Activated T-helper 17 cell treated with anti-CD3 and anti-CD28 coated beads, Interleukin-2, amount 50 U/mL, for 72 hours (primary cell): ENCODE measurements around the gene CCDC73. TPM values are rescaled to one million over a fixed set of nuclear protein-coding genes. Genes with fewer than 3 reads are reported as not detected.
A peak's percentile ranks its signal among the peaks of the same experiment; 100 is the strongest.

ENCODE experiments used
- ATAC-seq: fragments of 150-1000 bp; cut with Tn5 transposase; replicated peaks from 2 replicates; pipeline ENCODE4 v1.10.0; 2021; ENCODE audit warnings: mild to moderate bottlenecking, moderate library complexity
- H3K27ac Mint-ChIP-seq: one replicate; pipeline ENCODE4 v1.8.0; 2022; ENCODE audit warnings: mixed read lengths
- H3K27me3 Mint-ChIP-seq: one replicate; pipeline ENCODE4 v1.8.0; 2022; ENCODE audit warnings: mixed read lengths
- H3K36me3 Mint-ChIP-seq: one replicate; pipeline ENCODE4 v1.8.0; 2022; ENCODE audit warnings: low read depth, mild to moderate bottlenecking, mixed read lengths
- H3K4me1 Mint-ChIP-seq: one replicate; pipeline ENCODE4 v1.8.0; 2022; ENCODE audit warnings: mixed read lengths
- H3K4me3 Mint-ChIP-seq: one replicate; pipeline ENCODE4 v1.8.0; 2022; ENCODE audit warnings: mild to moderate bottlenecking, mixed read lengths
- H3K9me3 Mint-ChIP-seq: one replicate; pipeline ENCODE4 v1.8.0; 2022; ENCODE audit warnings: mixed read lengths
- total RNA-seq, 2 donors: library from RNA; stranded (reverse); gene quantifications; one replicate each; pipeline ENCODE4 v1.2.3, GENCODE V29; 2022

CCDC73 gene
- total RNA-seq, 2 donors from 2014 or later, result 0.09 TPM; not detected in 1

- no peak for ATAC-seq
- no peaks in the 10 kb centered on the region for H3K9me3 Mint-ChIP-seq
- H3K27ac Mint-ChIP-seq, result no peak overlapping the region
- no peaks in the 10 kb centered on the region for H3K4me1 Mint-ChIP-seq
- no peak overlapping the region for H3K4me3 Mint-ChIP-seq
- no peaks in the 10 kb centered on the region for H3K36me3 Mint-ChIP-seq
- H3K27me3 Mint-ChIP-seq, result peaks cover 11% of the 10 kb centered on the region
These were observed 89.0 kb downstream of the CCDC73 start for GRCh38 chr11:32705309-32706033.

GRCh38 chr11:32704775-32705174 is 89.7 kb downstream of the CCDC73 start:
- no peaks in the 10 kb centered on the region for H3K36me3 Mint-ChIP-seq
- H3K27me3 Mint-ChIP-seq, result peaks cover 6% of the 10 kb centered on the region
- H3K4me1 Mint-ChIP-seq, result no peaks in the 10 kb centered on the region
- no peaks in the 10 kb centered on the region for H3K9me3 Mint-ChIP-seq
- H3K27ac Mint-ChIP-seq, result no peak overlapping the region
- ATAC-seq, result no peak
- H3K4me3 Mint-ChIP-seq, result no peak overlapping the region

DNA sequence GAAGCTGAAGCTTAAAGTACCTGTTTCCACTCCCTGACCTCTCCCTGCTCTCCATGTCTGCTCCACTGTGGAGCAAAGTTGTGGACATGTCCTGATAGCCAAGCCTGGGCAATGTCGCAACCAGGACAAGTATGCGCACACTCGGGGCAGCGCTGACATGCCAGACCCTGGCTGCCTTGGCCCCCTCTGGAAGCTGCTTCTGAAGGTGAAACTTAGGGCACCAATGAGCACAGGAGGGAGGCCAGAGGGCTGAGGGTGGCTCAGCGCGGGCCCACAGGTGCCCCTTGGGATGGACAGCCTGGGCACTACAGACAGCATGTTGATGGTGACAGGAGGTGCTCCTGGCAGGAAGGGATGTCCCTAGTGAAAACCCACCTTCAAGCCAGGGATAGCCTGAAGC is 90.2 kb downstream of the CCDC73 start:
- no peak for ATAC-seq
- no peaks in the 10 kb centered on the region for H3K9me3 Mint-ChIP-seq

GRCh38 chr11:32701616-32702015 is 92.8 kb downstream of the CCDC73 start:
- Mint-ChIP-seq H3K9me3 (no peaks in the 10 kb centered on the region), H3K4me3 (no peak overlapping the region), H3K4me1 (no peaks in the 10 kb centered on the region), H3K36me3 (no peaks in the 10 kb centered on the region), H3K27ac (no peak overlapping the region), H3K27me3 (peaks cover 7% of the 10 kb centered on the region)
- ATAC-seq, result no peak

More for the DNA sequence above, 90.2 kb downstream of the CCDC73 start:
- Mint-ChIP-seq H3K36me3 (no peaks in the 10 kb centered on the region), H3K27me3 (peaks cover 3% of the 10 kb centered on the region), H3K27ac (no peak overlapping the region), H3K4me1 (no peaks in the 10 kb centered on the region), H3K4me3 (no peak overlapping the region)

GRCh38 chr11:32698579-32698978 is 95.9 kb downstream of the CCDC73 start:
- no peaks in the 10 kb centered on the region for H3K36me3 Mint-ChIP-seq
- no peaks in the 10 kb centered on the region for H3K4me1 Mint-ChIP-seq
- no peak overlapping the region for H3K27ac Mint-ChIP-seq
- H3K9me3 Mint-ChIP-seq, result no peaks in the 10 kb centered on the region
- H3K4me3 Mint-ChIP-seq, result no peak overlapping the region
- H3K27me3 Mint-ChIP-seq, result peaks cover 4% of the 10 kb centered on the region
- no peak for ATAC-seq

GRCh38 chr11:32671051-32671450 is 123.4 kb downstream of the CCDC73 start:
- Mint-ChIP-seq H3K27me3 (peaks cover 10% of the 10 kb centered on the region), H3K4me1 (no peaks in the 10 kb centered on the region), H3K9me3 (peaks cover 4% of the 10 kb centered on the region), H3K36me3 (no peaks in the 10 kb centered on the region), H3K27ac (no peak overlapping the region), H3K4me3 (no peak overlapping the region)
- no peak for ATAC-seq

DNA sequence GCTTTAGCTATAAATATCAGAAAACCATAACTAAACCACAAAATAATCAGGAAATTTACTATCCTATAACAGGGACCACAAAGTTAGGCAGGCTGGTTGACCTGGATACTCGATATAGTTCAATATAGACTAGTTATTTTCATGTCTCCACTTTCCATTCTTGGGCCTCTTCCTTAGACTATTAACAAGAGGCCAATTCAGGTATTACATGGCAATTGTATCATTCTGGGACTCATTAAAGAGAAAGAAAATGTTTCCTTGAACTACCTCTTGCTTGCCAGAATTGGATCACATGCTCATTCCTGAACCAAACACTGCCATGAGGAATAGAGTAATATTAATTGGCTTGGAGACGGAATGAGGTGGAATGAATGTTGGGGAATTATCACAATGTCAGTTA is 134.8 kb downstream of the CCDC73 start:
- no peak for ATAC-seq
- Mint-ChIP-seq H3K27me3 (peaks cover 33% of the 10 kb centered on the region), H3K4me1 (peaks cover 10% of the 10 kb centered on the region), H3K36me3 (no peaks in the 10 kb centered on the region), H3K4me3 (no peak overlapping the region), H3K9me3 (no peaks in the 10 kb centered on the region), H3K27ac (no peak overlapping the region)

DNA sequence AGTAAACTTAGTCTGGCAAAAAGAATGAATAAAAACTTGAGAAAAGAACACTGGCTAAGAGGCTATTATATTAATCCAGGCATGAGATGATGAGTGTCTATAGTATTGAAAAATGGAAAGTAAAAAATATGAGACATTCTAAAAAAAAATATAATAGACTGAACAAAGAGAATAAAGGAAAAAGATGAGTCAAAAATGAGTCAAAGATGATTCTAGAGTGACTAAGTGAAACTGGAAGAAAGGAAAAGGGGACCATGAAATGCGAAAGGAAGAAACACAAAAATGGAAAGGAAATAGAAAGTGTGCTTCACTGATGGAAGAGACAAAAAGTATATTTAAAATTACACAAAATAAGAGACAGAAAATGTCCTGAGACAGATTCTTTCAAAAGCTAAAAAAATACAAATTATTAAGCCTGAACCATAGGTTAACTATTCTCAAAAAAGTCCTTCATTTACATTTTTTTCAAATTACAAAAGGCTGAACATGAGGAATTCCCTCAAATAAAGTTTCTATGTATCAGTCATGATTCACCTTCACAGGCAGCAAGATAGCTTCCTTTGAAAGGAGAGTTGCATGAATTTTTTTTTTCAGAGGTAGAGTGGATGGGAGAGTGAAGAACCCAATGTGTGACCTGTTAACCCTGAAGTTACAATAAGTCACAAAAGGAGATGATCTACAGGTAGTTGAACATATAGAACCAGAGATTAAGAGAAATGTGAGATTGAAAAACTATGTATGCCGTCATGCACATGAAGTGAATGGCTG is 135.6 kb downstream of the CCDC73 start:
- ATAC-seq, result peak; percentile 66
- no peaks in the 10 kb centered on the region for H3K9me3 Mint-ChIP-seq
- no peak overlapping the region for H3K27ac Mint-ChIP-seq
- no peaks in the 10 kb centered on the region for H3K36me3 Mint-ChIP-seq
- peaks cover 10% of the 10 kb centered on the region for H3K4me1 Mint-ChIP-seq
- H3K4me3 Mint-ChIP-seq, result no peak overlapping the region
- H3K27me3 Mint-ChIP-seq, result peaks cover 26% of the 10 kb centered on the region

DNA sequence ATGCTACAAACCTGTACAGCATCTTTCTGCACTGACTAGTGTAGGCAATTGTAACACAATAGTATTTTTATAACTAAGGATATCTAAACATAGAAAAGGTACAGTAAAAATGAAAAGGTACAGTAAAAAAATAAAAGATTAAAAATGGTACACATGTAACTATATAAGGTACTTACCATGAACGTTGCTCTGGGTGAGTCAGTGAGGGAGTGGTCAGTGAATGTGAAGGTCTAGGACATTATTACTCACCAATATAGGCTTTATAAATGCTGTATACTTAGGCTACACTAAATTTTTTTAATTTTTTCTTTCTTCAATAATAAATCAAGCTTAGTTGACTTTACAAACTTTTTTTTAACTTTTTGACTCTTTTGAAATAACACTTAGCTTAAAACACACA is 150.9 kb downstream of the CCDC73 start:
- peak; percentile 31 for ATAC-seq
- H3K4me1 Mint-ChIP-seq, result no peaks in the 10 kb centered on the region
- H3K27ac Mint-ChIP-seq, result no peak overlapping the region
- H3K9me3 Mint-ChIP-seq, result no peaks in the 10 kb centered on the region
- peaks cover 14% of the 10 kb centered on the region for H3K27me3 Mint-ChIP-seq
- H3K36me3 Mint-ChIP-seq, result no peaks in the 10 kb centered on the region
- H3K4me3 Mint-ChIP-seq, result no peak overlapping the region

- Mint-ChIP-seq H3K27ac (no peak overlapping the region), H3K9me3 (no peaks in the 10 kb centered on the region), H3K4me3 (no peak overlapping the region), H3K4me1 (peaks cover 5% of the 10 kb centered on the region), H3K27me3 (peaks cover 17% of the 10 kb centered on the region), H3K36me3 (no peaks in the 10 kb centered on the region)
- no peak for ATAC-seq
These were observed 153.1 kb downstream of the CCDC73 start for GRCh38 chr11:32641361-32641760.

- Mint-ChIP-seq H3K4me3 (no peak overlapping the region), H3K4me1 (peaks cover 5% of the 10 kb centered on the region), H3K27ac (no peak overlapping the region), H3K9me3 (no peaks in the 10 kb centered on the region), H3K36me3 (no peaks in the 10 kb centered on the region), H3K27me3 (peaks cover 20% of the 10 kb centered on the region)
- no peak for ATAC-seq
These were observed 158.6 kb downstream of the CCDC73 start for GRCh38 chr11:32635819-32636218.

- no peaks in the 10 kb centered on the region for H3K9me3 Mint-ChIP-seq
- H3K36me3 Mint-ChIP-seq, result no peaks in the 10 kb centered on the region
- peaks cover 10% of the 10 kb centered on the region for H3K27me3 Mint-ChIP-seq
- H3K27ac Mint-ChIP-seq, result no peak overlapping the region
- H3K4me1 Mint-ChIP-seq, result no peaks in the 10 kb centered on the region
- ATAC-seq, result no peak
- no peak overlapping the region for H3K4me3 Mint-ChIP-seq
These were observed 163.6 kb downstream of the CCDC73 start for GRCh38 chr11:32630844-32631243.

DNA sequence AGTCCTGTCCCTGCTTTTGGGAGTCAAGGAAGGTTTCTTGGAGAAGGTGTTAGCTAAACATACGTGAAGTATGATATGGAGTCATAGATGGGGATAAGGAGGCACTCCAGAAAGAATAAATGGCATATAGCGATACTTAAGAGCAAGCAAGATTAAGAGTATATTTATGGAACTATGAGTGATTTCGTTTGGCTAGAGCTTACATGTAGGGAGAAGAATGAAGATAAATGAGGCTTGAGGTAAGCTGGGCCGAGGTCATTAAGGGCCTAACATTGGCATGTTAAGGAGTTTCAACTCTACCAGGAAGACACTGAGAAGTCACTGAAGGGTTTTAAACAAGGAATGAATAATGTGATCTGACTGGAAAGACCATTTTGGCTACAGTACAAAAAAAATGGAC is 177.6 kb downstream of the CCDC73 start:
- no peaks in the 10 kb centered on the region for H3K4me1 Mint-ChIP-seq
- H3K36me3 Mint-ChIP-seq, result no peaks in the 10 kb centered on the region
- H3K4me3 Mint-ChIP-seq, result no peak overlapping the region
- H3K9me3 Mint-ChIP-seq, result peaks cover 3% of the 10 kb centered on the region
- no peak overlapping the region for H3K27ac Mint-ChIP-seq
- H3K27me3 Mint-ChIP-seq, result peaks cover 12% of the 10 kb centered on the region
- no peak for ATAC-seq

- Mint-ChIP-seq H3K9me3 (no peaks in the 10 kb centered on the region), H3K27me3 (peaks cover 5% of the 10 kb centered on the region), H3K4me1 (no peaks in the 10 kb centered on the region), H3K27ac (no peak overlapping the region), H3K36me3 (no peaks in the 10 kb centered on the region), H3K4me3 (no peak overlapping the region)
- ATAC-seq, result no peak
These were observed 179.0 kb downstream of the CCDC73 start for GRCh38 chr11:32615422-32615821.

- no peaks in the 10 kb centered on the region for H3K27me3 Mint-ChIP-seq
- H3K27ac Mint-ChIP-seq, result no peak overlapping the region
- H3K4me1 Mint-ChIP-seq, result no peaks in the 10 kb centered on the region
- H3K36me3 Mint-ChIP-seq, result peaks cover 9% of the 10 kb centered on the region
- no peaks in the 10 kb centered on the region for H3K9me3 Mint-ChIP-seq
- ATAC-seq, result no peak
- no peak overlapping the region for H3K4me3 Mint-ChIP-seq
These were observed 180.8 kb downstream of the CCDC73 start for GRCh38 chr11:32613500-32614151.
